ENCODE data around the gene ACOD1.

ACOD1 gene

GRCh38 chr13:76921516-76921915 is 26.8 kb upstream of the ACOD1 start:
- no peak for DNase-seq (ENCODE audit: low spot score)
- TF ChIP-seq, protein P1, sequence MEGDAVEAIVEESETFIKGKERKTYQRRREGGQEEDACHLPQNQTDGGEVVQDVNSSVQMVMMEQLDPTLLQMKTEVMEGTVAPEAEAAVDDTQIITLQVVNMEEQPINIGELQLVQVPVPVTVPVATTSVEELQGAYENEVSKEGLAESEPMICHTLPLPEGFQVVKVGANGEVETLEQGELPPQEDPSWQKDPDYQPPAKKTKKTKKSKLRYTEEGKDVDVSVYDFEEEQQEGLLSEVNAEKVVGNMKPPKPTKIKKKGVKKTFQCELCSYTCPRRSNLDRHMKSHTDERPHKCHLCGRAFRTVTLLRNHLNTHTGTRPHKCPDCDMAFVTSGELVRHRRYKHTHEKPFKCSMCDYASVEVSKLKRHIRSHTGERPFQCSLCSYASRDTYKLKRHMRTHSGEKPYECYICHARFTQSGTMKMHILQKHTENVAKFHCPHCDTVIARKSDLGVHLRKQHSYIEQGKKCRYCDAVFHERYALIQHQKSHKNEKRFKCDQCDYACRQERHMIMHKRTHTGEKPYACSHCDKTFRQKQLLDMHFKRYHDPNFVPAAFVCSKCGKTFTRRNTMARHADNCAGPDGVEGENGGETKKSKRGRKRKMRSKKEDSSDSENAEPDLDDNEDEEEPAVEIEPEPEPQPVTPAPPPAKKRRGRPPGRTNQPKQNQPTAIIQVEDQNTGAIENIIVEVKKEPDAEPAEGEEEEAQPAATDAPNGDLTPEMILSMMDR (IDR thresholded peaks at IDR 0.05; ENCODE audit: extremely low read depth, missing control alignments): no peak

DNA sequence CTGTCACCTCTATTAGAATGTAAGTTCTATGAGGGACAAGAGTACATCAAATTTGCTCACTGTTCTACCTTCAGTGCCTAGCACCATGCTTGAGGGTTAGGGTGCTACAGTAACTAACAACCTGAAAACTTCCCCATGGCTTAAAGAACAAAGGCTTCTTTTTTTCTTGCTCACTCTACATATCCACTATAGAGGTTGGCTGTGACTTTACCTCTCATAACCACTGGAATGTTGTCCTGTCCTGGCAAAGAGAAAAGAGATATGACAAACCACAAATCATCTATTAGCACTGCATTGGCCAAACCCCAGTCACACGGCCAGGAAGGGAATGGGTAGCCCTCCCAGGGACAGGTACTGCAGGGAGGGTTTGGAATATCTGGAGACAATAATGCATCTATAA is 23.2 kb upstream of the ACOD1 start:
- TF ChIP-seq, protein P1 (IDR thresholded peaks at IDR 0.05; ENCODE audit: extremely low read depth, missing control alignments): no peak

DNA sequence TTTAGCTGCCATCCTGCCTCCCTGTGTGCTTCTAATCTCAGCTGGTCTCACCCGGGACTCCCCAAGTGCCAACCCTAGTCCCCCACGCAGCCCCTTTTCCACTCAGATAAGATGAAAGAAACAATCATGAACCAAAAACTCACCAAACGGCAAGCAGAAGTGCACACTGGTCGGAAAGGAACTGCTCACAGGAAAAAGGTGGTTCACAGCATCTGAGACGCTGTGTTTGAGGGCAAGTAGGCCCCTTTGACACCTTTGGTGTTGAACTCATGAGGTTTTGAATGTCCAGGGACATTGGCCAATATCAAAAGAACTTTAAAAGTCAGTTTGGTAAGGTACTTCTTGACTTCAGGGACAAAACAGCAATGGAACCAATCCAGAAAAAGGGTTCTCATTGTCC is 20.4 kb upstream of the ACOD1 start:
- no peak for DNase-seq (ENCODE audit: low spot score)
- TF ChIP-seq, protein P1 (IDR thresholded peaks at IDR 0.05; ENCODE audit: extremely low read depth, missing control alignments): no peak

More for the DNA sequence above, 23.2 kb upstream of the ACOD1 start:
- no peak for DNase-seq (ENCODE audit: low spot score)

GRCh38 chr13:76928456-76928855 is 19.9 kb upstream of the ACOD1 start:
- no peak for DNase-seq (ENCODE audit: low spot score)
- TF ChIP-seq, protein P1 (IDR thresholded peaks at IDR 0.05; ENCODE audit: extremely low read depth, missing control alignments): no peak

DNA sequence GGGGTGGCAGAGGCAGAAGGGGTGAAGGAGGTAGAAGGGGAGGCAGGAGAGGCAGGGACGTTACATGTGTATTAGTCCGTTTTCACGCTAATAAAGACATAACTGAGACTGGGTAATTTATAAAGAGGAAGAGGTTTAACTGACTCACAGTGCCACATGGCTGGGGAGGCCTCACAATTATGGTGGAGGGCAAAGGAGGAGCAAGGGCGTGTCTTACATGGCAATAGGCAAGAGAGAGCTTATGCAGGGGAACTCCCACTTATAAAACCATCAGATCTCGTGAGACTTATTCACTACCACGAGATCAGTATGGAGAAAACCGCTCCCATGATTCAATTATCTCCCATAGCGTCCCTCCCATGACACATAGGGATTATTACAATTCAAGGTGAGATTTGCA is 19.0 kb upstream of the ACOD1 start:
- TF ChIP-seq, protein P1 (IDR thresholded peaks at IDR 0.05; ENCODE audit: extremely low read depth, missing control alignments): no peak

GRCh38 chr13:76929851-76930374 is 18.4 kb upstream of the ACOD1 start:
- DNase-seq (ENCODE audit: low spot score): no peak
- TF ChIP-seq, protein P1 (IDR thresholded peaks at IDR 0.05; ENCODE audit: extremely low read depth, missing control alignments): no peak

More for the DNA sequence above, 19.0 kb upstream of the ACOD1 start:
- DNase-seq (ENCODE audit: low spot score): no peak

- TF ChIP-seq, protein P1 (IDR thresholded peaks at IDR 0.05; ENCODE audit: extremely low read depth, missing control alignments): no peak
- DNase-seq (ENCODE audit: low spot score): no peak
These were observed 16.2 kb upstream of the ACOD1 start for GRCh38 chr13:76932076-76932475.
